Stimulated activated CD4-positive, alpha-beta T cell treated with anti-CD3 and anti-CD28 coated beads, Interleukin-12 subunit alpha, Interleukin-12 subunit beta, amount 100 ng/mL, for 24 hours (primary cell): ENCODE measurements around the gene CD160.
"Not testable (repeated sequence)": the region's sequence is repeated elsewhere in the genome, so short reads cannot be mapped to it uniquely, and the experiment has no call there.

Experiments
- DNase-seq, 2 experiments: peaks; one replicate each; pipeline ENCODE4 v3.0.0-alpha.2; 2020; ENCODE audit warnings: low read depth in 2 of 2

Gene CD160

DNA sequence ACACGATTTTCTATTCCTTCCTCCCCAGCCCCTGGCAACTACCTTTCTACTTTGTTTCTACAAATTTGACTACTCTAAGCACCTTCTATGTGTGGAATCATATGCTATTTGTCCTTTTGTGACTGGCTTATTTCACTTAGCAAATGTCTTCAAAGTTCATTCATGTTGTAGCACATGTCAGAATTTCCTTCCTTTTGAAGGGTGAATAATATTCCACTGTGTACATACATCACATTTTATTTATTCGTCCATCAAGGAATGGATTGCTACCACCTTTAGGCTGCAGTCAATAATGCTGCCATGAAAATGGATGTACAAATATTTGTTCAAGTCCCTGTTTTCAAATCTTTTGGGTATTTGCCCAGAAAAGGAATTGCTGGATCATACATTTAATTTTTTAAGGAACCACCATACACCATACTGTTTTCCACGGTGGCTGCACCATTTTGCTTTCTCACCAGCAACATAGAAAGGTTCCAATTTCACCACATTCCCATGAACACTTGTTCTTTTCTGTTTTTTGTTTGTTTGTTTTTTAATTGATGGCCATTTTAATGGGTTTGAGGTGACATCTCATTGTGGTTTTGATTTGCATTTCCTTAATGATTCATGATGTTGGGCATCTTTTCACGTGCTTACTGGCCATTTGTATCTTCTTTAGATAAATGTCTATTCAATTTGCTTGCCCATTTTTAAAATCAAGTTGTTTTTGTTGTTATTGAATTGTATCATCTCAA, 8.8 kb upstream of the CD160 start:
- DNase-seq, result no peak

DNA sequence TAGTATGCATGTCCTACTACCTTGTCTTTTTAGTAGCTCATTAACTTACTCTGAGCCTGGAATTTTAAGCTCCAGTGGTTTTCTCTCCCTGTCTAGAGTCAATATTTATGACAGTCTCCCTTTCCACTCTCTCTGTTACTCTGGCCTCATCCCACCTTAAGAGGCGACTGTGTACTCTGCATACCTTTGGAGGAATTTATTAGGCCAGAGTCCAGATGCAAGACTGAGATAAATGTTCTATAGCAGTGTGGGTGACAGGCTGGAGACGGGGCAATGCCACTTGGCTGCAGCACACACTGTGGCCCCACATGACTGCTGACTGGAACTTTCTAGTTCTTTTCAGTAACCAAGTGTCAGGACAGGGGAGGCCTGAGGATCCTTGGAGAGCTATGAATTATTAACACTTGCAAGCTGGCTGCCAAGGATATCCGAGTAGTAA, 8.1 kb upstream of the CD160 start:
- no peak for DNase-seq

DNA sequence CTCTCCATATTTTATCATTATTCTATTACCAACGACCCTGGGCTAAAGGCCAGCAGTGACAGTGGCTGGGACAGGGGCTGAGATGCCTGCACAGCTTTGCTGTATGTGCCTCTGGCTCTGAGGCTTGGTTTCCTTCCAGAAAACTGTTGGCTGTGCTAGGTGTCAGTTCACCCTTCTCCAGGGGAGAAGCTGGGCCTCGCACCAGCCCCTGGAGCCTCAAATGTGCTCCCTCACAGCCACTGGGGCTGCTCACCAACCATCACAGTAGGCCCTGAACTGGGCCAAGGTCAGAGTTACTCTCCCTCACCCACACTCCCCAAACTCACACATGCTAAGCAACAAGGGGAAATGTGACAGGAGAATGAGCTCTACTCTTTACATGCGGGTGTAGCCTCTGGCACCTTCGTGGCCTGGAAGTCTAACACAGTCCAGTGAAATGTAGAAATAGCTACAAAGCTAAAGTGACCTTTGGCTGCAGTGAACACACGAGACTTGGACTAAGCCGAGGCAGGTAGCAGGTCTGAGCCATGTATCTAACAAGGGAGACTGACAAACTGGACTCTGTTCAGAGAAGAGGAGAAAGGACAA, 4.7 kb upstream of the CD160 start:
- DNase-seq, result no peak

DNA sequence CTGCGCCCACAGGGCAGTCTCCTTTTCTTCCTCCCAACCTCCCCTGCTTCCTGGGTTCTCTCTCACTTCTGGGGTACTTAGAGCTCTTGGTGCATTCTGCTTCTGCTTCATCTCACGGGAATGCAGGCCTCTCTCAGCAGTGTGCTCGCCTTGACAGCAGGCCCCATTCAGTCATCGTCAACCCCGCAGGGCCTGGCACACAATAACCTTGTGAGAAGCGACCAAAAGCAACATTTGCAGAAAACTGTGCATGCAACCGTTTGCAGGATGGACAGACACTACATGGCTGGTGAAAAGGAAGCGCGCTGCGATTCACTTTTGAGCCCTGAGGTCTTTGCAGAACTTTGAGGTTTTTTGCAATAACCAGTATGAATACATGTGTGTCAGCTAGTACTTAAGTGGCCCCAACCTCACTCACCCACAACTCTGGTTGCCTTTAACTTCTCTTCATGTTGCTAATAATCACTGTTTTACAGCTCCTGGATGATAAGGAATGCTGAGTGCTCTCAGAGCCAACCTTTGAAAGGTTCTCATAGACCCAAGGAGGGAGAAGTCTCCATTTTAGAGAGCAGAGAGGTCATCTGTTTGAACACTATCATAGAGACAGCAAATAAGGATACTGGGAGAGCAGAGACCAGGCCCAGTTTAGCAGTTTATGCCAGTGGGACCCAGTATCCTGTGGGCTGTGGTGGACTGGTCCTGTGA, 2.5 kb upstream of the CD160 start:
- no peak for DNase-seq

DNA sequence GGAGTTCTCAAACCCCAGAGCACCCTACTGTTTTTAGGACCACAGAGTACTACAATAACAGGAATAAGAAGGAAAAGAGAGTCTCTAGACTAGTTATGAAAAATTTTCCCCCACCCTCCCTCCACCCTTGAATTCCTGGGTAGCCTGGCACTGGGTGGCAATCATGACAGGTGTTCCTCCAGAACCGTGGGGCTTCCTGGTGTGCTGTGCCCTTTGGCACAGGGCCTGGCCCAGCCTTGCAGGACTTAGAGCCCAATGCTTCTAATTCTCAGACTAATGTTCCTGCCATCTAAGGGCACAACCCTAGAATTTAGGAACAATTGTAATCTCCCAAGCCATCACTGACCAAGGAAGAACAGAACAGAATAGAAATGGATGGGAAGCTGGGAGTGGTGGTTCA, 1.5 kb upstream of the CD160 start:
- DNase-seq, result no peak

DNA sequence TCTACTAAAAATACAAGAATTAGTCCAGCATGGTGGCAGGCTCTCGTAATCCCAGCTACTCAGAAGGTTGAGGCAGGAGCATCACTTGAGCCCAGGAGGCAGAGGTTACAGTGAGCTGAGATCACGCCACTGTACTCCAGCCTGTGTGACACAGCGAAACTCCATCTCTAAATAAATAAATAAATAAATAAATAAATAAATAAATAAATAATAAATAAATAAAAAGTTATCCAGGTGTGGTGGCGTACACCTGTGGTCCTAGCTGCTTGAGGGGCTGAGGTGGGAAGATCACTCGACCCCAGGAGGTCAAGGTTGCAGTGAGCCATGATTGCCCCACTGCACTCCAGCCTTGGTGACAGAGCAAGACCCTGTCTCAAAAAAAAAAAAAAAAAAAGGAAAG, 834 bp upstream of the CD160 start:
- DNase-seq, result not testable (repeated sequence)

DNA sequence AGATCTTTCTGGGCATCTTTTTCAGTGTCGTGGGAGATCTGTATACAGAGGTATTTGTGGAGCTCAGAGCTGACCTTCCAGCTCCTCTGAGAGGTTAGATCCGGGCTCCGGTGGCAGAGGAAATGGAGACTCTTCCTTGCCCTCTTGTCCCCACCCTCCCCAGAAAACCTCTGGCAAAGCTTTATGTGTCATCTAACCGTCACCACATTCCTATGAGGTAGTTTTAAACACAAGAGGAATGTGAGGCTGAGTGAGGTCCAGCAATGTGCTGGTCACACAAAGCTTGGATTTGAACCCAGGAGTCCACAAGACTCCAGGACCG, 1.2 kb downstream of the CD160 start:
- DNase-seq, result no peak

DNA sequence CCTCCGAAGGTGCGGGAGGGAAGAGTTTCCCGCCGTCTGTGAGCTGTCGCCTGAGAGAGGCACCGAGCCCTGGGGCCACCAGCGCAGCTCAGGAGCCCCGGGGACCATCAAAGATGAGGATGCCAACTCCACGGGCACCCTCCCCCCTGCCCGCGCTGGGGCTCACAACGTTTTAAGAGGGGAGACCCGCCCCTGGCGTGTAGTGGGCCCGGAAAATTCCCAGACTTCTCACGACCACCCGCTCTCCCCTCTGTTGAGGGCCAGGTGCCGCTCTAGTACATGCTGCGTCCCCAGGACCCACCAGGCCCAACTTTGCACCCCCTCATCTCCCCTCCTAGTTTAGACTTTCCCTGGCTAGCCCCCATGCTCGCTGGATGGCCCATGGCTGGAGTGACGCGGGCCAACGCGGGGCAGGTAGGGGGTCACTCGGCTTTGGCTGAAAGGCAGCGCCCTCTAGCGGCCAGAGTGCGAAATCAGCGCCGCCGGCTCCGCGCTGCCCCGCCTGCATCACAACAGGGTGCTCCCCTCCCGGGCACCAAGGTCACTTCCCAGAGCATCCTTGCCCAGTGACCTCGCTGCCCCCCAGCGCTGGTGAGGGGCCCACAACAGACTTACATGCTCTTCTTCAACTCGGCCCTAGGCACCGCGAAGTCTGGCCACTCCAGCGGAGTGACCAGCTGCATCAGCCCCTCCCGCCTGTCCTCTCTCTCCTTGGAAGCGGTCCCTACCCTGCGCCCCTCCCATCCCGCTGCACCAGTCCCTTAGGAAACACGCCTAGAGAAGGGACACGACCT, 1.8 kb downstream of the CD160 start:
- DNase-seq, result peak; percentile 37 to 63

DNA sequence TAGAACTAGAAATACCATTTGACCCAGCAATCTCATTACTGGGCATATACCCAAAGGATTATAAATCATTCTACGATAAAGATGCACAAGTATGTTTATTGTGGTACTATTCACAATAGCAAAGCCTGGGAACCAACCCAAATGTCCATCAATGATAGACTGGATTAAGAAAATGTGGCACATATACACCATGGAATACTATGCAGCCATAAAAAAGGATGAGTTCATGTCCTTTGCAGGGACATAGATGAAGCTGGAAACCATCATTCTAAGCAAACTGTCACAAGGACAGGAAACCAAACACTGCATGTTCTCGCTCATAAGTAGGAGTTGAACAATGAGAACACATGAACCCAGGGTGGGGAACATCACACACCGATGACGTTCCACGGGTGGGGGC, 6.9 kb downstream of the CD160 start:
- not testable (repeated sequence) for DNase-seq

DNA sequence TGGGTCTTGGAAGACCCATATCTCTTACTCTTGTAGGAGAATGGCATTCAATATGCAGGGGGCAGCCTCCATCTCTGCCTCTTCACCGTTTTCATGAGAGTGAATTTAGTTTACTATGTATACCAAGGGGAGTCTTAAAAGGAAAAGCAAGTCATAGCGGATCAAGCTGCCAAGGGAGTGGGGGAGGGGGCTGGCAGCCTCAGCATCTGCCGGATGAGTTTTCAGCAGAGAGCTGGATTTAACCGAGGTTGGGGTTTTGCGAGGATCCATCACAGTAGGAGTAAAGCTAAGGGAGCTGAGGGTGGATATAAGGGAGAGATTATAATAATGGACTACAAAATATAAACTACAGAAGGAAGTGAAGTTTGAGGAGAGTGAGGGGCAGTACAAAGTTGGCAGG, 9.9 kb downstream of the CD160 start:
- DNase-seq, result no peak

DNA sequence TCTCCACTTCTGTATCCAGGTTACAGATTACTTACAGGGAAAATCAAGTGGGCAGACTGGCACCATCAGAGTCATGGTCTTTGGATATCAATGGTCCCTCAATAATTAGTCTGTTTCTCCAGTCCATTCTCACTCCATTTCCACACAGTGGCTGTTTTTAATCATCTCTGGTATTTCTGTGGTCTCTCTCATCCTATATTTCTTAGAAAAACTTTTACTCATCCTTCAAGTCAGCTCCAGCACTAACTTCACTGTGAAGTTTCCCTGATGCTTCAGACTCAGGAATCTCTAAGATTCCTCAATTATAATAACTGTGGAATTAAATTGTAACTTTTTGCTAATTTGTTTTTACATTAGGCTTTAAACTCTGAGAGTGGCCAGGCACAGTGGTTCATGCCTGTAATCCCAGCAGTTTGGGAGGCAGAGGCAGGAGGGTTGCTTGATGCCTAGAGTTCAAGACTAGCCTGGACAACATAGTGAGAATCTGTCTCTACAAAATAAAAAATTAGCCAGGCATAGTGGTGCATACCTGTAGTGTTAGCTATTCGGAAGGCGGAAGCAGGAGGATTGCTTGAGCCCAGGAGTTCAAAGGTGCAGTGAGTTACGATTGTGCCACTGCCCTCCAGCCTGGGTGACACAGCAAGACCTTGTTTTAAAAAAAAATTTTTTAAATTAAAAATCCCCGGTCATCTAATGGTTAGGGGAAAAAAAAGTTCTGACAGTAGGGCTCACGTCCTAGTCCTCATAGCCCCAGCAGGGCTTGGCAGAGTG, 10.6 kb downstream of the CD160 start:
- no peak for DNase-seq

DNA sequence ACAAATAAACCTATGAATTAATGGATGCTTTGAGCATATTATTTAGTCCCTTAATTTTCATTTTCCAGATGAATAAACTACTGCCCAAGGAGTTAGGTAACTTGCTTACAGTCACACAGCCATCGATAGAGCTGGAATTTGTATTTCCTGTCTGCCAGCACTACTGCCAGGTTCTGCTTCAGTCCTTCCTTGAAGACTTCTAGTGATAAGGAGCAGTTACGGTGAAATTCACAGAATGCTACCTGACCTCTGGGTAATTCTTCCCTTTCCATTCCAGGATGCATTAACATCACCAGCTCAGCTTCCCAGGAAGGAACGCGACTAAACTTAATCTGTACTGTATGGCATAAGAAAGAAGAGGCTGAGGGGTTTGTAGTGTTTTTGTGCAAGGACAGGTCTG, 11.2 kb downstream of the CD160 start:
- DNase-seq, result no peak

DNA sequence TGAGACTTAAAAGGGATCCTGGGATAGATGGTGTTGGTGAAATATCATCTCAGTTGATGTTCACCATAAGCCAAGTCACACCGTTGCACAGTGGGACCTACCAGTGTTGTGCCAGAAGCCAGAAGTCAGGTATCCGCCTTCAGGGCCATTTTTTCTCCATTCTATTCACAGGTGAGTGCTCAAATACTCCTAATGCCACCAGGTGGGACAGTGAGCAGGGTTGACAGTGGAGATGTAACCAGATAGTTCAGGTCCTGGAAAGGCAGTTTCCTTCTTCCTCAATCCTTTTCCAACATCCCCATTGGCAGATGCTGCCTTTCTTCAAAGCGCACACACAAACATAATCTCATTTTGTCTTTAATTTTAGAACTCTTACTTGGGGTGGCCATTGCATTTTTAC, 11.6 kb downstream of the CD160 start:
- no peak for DNase-seq

DNA sequence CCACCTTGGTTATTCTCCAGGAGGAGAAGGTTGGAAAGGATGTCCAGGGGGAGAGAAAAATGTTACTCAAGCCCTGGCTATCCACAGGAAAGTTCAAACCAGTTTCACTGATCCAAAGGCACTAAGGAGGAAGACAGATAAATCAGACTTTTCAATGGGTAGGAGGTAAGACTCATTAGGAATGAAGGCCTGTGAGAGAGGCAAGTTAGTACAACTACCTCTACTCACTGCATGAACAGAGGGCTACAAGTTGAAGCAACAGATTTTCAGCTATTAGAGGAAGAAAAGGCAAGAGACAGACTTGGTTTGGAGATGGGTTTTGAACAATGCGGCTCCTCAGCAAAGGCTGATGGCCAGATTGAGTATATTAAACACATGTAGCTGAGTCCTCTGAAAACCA, 16.9 kb downstream of the CD160 start:
- DNase-seq, result no peak

DNA sequence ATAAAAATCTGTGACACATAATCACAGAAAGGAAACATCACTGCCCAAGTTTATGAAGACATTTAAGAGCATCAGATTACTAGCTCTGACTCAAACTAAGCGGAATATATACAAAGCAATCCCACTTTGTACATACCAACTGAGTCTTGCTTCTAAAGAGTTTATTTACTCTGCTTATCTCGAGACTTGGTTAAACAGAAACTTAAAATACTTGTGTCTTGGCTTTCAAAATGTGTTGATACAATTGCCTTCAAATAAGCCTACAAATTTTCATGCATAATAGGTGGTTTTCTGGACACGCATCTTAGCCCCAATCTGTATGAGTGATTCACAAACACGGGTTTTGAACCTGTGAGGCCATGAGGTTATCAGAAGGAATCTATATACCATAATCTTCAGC, 21.0 kb downstream of the CD160 start:
- DNase-seq, result no peak

DNA sequence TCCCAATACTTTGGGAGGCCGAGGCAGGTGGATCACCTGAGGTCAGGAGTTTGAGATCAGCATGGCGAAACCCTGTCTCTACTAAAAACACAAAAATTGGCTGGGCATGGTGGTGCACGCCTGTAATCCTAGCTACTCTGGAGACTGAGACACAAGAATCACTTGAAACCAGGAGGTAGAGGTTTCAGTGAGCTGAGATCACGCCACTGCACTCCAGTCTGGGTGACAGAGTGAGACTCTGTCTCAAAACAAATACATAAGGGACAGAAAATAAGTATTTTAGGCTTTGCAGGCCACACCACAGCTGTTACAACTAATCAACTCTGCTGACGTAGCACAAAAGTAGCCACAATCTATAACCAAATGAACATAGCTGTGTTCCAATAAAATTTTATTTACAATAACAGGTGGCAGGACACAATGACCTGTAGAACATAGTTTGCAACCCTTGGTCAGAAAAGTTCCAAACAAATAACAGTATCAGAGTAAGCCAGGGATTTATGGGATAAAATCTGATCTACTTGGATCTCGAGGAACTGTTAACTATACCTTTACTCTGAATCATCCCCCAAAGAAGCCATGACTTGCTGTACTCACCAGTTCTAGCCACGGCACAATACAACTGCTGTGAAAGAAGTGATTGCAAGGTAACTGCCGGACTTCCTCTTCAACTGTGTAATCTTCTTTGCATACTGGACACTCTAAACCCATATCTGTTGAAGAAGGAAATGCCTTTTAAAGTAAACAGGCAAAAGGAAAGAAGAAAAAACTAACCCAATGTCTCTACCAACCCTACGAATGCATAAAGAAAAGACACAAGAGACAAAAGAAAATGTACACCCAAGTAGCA, 28.3 kb downstream of the CD160 start:
- DNase-seq, result no peak

DNA sequence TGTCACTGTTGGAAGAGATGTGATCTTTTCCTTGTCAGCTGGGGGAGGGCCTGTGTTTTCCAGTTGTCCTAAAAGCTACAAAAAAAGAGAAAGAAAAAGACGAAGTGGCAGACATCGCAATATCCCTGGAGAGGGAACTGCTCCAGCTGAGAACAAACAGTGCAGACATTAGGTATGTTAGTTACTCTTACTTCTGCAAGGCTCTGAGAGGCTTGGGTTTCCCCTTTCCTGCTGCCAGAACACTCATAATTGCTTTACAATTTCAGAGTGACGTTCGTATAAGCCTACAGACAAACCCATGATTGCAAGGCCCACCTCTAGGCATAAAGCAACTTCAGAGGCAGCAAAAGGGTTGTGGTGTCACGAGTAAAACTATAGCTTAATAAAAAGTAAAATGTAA, 31.1 kb downstream of the CD160 start:
- no peak for DNase-seq

DNA sequence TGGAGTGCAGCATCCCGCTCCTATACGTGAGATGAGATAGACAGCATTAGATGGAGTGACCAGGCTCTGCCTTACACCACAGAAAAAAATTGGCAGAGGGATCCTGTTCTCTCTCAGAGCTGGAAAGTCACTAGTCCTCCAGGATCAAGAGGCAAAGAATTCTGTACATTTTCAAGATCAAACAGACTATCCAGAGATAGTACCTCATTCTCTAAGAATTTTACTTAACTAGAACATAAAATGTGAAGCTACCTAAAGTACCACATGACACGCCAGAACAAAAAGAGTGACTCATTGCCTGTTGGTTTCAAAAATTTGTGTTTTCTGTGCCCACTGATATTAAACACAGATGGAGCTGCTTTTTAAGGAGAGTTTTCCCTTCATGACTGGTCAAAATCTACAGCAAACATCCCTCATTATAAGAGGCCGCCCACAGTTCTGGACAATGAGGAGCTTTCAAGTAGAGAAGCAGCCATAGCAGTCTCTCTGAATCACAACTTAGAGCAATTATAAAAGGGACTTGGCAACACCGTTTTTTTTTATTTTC, 32.3 kb downstream of the CD160 start:
- DNase-seq, result no peak

DNA sequence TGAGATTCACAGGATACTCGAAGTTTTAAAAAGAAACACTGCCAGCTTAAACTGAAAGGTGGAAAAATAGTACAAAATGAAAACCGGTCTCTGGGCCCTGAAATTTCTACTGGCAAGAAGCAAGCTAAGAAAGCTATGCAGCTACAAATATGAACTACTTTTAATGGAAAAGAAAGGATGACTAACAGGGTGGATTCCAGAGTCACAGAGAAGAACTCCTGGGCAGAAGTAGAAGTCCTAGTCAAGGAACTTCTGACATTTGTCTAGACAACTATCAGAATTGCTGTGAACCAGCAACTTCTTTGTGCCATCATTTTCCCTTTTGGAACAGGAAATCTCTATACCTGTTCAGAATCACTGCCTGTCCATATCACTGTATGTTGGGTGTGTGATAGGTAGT, 38.1 kb downstream of the CD160 start:
- no peak for DNase-seq

DNA sequence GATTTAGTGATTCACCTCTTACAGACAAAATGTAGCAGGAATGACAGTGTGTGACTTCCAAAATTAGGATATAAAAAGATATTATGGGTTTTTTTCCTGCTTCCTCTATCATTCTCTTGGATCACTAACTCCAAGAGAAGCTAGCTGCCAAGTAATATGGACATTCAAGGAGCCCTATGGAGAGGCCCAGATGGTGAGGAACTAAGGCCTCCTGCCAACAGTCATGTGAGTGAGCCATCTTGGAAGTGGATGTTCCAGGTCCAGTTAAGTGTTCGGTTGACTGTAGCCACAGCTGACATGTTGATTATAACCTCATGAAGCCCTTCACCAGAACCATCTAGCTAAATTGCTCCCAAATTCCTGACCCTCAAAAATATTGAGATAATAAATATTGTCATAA, 38.8 kb downstream of the CD160 start:
- DNase-seq, result no peak

DNA sequence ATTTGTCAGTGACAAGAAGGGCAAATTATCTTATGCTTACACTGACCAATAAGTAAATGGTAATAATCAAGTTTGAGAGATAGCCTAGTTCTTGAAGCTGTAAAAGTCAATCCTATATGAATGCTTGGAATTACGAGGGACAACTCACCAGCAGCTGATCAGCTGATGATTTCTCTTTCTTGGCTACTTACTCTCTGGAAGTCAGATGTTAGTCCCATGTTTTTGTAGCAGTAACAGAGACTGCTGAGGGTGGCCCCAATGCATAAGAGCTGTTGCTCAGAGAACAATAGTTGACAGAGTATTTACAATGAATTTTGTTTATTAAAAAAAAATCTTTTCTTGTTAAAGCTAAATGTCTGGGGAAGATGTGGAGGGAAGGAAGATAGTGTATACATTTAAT, 39.3 kb downstream of the CD160 start:
- no peak for DNase-seq
